Ovary (tissue), 9 donors: ENCODE results near the gene PTPN9. TPM values are rescaled to one million over a fixed set of nuclear protein-coding genes. Genes with fewer than 3 reads are reported as not detected.

ENCODE experiments used
- DNase-seq, 5 donors: peaks; one replicate each; pipeline ENCODE4 v3.0.0-alpha.2; 2019 to 2020
- H3K27ac ChIP-seq, 2 donors: fragments of 200-600 bp; one replicate each; pipeline versions ENCODE4 v1.5.1 to v1.8.0; 2019 to 2022
- H3K27me3 ChIP-seq: fragments of 200-600 bp; one replicate; pipeline ENCODE4 v1.8.0; 2022
- H3K36me3 ChIP-seq: fragments of 200-600 bp; sonication (generic); one replicate; pipeline ENCODE4 v1.5.1; 2019
- H3K4me1 ChIP-seq: one replicate; pipeline ENCODE4 v1.8.1; 2013; ENCODE audit warnings: mild to moderate bottlenecking, moderate library complexity; ENCODE audit not compliant: insufficient read depth
- H3K4me3 ChIP-seq: fragments of 200-600 bp; sonication (generic); one replicate; pipeline ENCODE4 v1.5.1; 2017
- H3K9me3 ChIP-seq, 2 donors: fragments of 200-600 bp in 1 of 2; sonication (generic) in 1 of 2; one replicate each; pipeline versions ENCODE4 v1.5.1 to v1.8.1; 2013 to 2019; ENCODE audit warnings: mild to moderate bottlenecking in 1 of 2, moderate library complexity in 1 of 2
- EP300 ChIP-seq: sonication (generic); formaldehyde crosslinking; IDR thresholded peaks from one replicate; pipeline ENCODE4 v1.6.1; 2017; ENCODE audit warnings: antibody characterized with exemption
- POLR2A ChIP-seq: fragments of 450-650 bp; IDR thresholded peaks from one replicate; pipeline ENCODE4 v1.6.1; 2017; ENCODE audit warnings: antibody characterized with exemption, mild to moderate bottlenecking, moderate library complexity
- WGBS, 3 donors: extraction: QIAGEN DNeasy Blood & Tissue Kit in 1 of 3; methylation state at CpG; one replicate each; pipeline versions ENCODE4 v1.1.5 to v1.1.7; 2013 to 2017; 5-methylcytosine and 5-hydroxymethylcytosine counted together
- intact Hi-C, 4 donors: fragments of 100-400 bp; cut with DNase I; formaldehyde crosslinking; loops; one replicate each; pipeline versions ENCODE4 v1.11.0 to v1.15.1; 2022 to 2023
- polyA plus RNA-seq, 2 donors: library from polyadenylated mRNA; stranded (reverse); fragments of 200-250 nt in 1 of 2; fragments of 350-450 nt in 1 of 2; fragmentation: Illumina TruSeq in 1 of 2; extraction: RNeasy Lipid Tissue Mini Kit (QIAGEN cat#74804) in 1 of 2; gene quantifications; one replicate each; pipeline ENCODE4 v1.2.3, GENCODE V29; 2013 to 2014
- total RNA-seq, 7 donors: library from RNA; depleted of rRNA in 2 of 7; stranded (reverse); fragments of >200 nt in 2 of 7; fragmentation: NEBNext Ultra II Directional in 3 of 7; extraction: Animal tissue kit (Norgen Biotek cat#: 25700) in 3 of 7; gene quantifications; one replicate each; pipeline versions ENCODE4 v1.1.0 to v1.2.4, GENCODE V29; 2016 to 2023
- TF ChIP-seq, protein P1 (sequence below), 3 donors: fragments of 450-650 bp in 2 of 3; fragments of 200-600 bp in 1 of 3; IDR thresholded peaks; one replicate each; pipeline versions ENCODE4 v1.5.1 to v1.8.0; 2016 to 2022; ENCODE audit warnings: antibody characterized with exemption in 3 of 3, mild to moderate bottlenecking in 1 of 3
- donor health status: DM: no; HTN: no; CAD: no; lungs with moderate emphysema.
- donor health status: DM: no; HTN: no; CAD: no.
- donor health status: Bipolar disorder and iron deficiency.
- donor health status: DM: yes; HTN: yes; CAD: no.
- donor health status: DM: no; HTN: no; CAD: no.
- donor health status: DM: yes; HTN: yes; CAD: no.

Gene PTPN9
- total and polyA plus RNA-seq, 9 donors = 12.2 to 34.8 (median 21.8) TPM

DNA sequence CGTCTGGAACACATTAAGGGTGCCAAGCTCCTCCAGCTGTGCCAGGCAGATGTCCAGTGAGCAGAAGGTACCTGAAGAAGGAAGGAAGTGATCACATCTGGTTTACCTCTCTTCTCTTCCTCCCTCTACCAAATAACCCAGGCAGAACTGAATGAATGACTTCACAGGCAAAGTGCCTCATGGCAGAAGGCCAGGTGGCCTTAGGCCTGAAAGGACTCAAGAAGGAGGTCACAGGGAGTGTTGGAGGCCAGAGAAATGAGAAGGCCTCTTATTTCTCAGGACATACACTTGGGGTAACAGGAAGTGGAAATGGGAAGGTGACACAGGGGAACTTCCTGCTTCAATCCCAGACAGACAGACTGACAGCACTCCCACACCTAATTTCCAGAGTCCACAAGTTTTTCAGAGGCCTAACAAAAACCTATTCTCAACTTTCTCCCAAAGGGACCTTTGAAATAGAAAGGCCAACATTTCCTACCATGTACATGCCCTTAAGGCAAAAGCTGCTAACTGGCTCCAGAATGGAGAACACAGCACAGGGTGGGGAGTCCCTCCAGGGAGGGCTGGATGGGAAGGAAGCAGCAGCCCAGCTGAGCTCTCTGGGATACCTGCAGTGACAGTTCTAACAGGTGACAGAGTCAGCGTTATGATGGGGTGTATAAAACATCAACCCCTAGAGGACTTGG lies 110.1 kb downstream of the PTPN9 start:
- TF ChIP-seq, protein P1, sequence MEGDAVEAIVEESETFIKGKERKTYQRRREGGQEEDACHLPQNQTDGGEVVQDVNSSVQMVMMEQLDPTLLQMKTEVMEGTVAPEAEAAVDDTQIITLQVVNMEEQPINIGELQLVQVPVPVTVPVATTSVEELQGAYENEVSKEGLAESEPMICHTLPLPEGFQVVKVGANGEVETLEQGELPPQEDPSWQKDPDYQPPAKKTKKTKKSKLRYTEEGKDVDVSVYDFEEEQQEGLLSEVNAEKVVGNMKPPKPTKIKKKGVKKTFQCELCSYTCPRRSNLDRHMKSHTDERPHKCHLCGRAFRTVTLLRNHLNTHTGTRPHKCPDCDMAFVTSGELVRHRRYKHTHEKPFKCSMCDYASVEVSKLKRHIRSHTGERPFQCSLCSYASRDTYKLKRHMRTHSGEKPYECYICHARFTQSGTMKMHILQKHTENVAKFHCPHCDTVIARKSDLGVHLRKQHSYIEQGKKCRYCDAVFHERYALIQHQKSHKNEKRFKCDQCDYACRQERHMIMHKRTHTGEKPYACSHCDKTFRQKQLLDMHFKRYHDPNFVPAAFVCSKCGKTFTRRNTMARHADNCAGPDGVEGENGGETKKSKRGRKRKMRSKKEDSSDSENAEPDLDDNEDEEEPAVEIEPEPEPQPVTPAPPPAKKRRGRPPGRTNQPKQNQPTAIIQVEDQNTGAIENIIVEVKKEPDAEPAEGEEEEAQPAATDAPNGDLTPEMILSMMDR (IDR thresholded peaks at IDR 0.05) = no peak
- TF ChIP-seq POLR2A (no peak), EP300 (no peak)
- DNase-seq = peak in 1 of 5 donors; percentile 31
- no peak overlapping the region for H3K4me3 ChIP-seq
- intact Hi-C loops = no loop called here
- H3K9me3 ChIP-seq = no peaks in the 10 kb centered on the region
- H3K36me3 ChIP-seq = no peaks in the 10 kb centered on the region
- no peak overlapping the region for H3K27ac ChIP-seq
- H3K27me3 ChIP-seq = no peaks in the 10 kb centered on the region
- no peaks in the 10 kb centered on the region for H3K4me1 ChIP-seq
- WGBS, 3 donors = 81 to 96% (median 85%) methylated on average over 2 of the region's 2 CpGs

DNA sequence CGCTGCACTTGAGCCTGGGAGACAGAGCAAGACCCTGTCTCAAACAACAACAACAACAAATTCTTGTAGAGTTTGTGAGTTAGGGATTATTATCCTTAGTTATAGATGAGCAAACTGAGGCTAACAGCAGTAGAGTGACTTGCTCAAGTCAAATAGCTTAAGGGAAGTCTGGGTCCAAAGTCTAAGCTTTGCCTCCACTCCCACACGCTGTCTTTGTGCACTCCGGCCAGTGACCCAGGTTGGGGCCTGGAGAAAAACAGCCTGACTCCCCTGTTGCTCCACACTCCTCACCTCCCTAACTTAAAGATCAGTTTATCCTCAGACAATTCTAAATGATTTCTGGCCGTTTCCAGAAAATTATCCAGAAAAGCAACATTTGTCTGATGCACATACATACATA lies 118.5 kb downstream of the PTPN9 start:
- no peaks in the 10 kb centered on the region for H3K4me1 ChIP-seq
- TF ChIP-seq POLR2A = no peak
- TF ChIP-seq, protein P1 (IDR thresholded peaks at IDR 0.05) = no peak
- no peak for TF ChIP-seq EP300
- no peak overlapping the region for H3K27ac ChIP-seq
- no peaks in the 10 kb centered on the region for H3K9me3 ChIP-seq
- DNase-seq = no peak
- WGBS, 3 donors = 76 to 83% (median 78%) methylated on average over 4 of the region's 4 CpGs
- H3K27me3 ChIP-seq = no peaks in the 10 kb centered on the region
- no peaks in the 10 kb centered on the region for H3K36me3 ChIP-seq
- intact Hi-C loops = no loop called here
- no peak overlapping the region for H3K4me3 ChIP-seq

DNA sequence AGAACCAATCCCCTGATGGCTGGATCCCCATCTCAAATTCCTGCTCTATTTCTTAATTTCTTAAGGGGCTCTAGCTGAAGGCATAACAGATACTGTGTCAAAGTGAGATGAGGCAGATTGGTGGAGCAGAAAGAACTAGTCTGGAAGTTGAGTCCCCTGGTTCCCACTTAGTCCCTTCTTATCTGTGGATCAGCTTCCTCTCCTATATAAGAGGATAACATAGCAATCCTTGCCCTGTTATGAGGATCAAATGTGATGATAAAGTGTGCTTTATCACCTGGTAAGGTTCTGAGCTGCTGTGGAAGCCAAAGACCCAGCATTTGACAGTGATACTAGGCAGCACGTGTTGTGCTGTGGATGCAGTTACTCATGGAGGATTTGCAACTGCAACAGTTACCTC lies 119.5 kb downstream of the PTPN9 start:
- Histone ChIP-seq H3K27me3 (no peaks in the 10 kb centered on the region), H3K4me1 (no peaks in the 10 kb centered on the region), H3K4me3 (no peak overlapping the region), H3K27ac (no peak overlapping the region), H3K36me3 (no peaks in the 10 kb centered on the region), H3K9me3 (no peaks in the 10 kb centered on the region)
- TF ChIP-seq POLR2A = no peak
- TF ChIP-seq, protein P1 (IDR thresholded peaks at IDR 0.05) = no peak
- no peak for TF ChIP-seq EP300
- no peak for DNase-seq
- 35 to 44% (median 35%) methylated on average over 1 of the region's 1 CpG for WGBS, 3 donors
- intact Hi-C loops = loop anchor here in 1 of 4 donors (10.0 kb wide), 1 partner anchor 185 kb away; the partner anchor contains the start of genes IMP3 and SNX33

DNA sequence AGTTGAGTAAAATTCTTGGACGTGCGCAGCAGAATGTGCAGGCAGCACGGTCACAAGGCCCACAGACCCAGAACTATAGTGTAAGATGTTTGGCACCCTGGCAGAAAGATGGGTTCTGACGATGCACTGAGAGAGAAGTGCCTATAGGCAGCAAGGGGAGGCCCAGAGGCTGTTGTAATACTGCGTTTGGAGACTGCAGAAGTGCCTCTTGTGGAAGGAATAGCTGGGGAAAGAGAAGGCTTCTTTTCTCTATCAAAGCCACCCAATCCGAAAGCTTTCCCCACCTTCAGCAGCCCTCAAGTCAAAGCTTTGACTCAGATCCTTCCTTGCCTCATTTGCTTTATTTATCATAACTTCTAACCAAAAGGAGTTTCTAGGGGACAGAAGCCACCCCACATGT lies 122.4 kb downstream of the PTPN9 start:
- Histone ChIP-seq H3K4me1 (no peaks in the 10 kb centered on the region), H3K36me3 (no peaks in the 10 kb centered on the region), H3K9me3 (no peaks in the 10 kb centered on the region), H3K27me3 (no peaks in the 10 kb centered on the region), H3K27ac (no peak overlapping the region), H3K4me3 (no peak overlapping the region)
- intact Hi-C loops = loop anchor here in 1 of 4 donors (10.0 kb wide), 1 partner anchor 188 kb away; the partner anchor contains the start of genes IMP3 and SNX33
- DNase-seq = no peak
- 39 to 52% (median 48%) methylated on average over 6 of the region's 6 CpGs for WGBS, 3 donors
- no peak for TF ChIP-seq EP300
- no peak for TF ChIP-seq POLR2A
- TF ChIP-seq, protein P1 (IDR thresholded peaks at IDR 0.05) = no peak
